HG03039 (cell line): ENCODE measurements around the gene ASCC3.
"Not testable (repeated sequence)": the region's sequence is repeated elsewhere in the genome, so short reads cannot be mapped to it uniquely, and the experiment has no call there.

Source experiments
- ATAC-seq: cut with Tn5 transposase; IDR thresholded peaks from one replicate; pipeline ENCODE4 v1.9.1; 2021; ENCODE audit warnings: mild to moderate bottlenecking, moderate library complexity; ENCODE audit not compliant: unreplicated experiment

Gene ASCC3

GRCh38 chr6:100670056-100670455, 211.1 kb downstream of the ASCC3 start:
- no peak for ATAC-seq

- peak; percentile 99 for ATAC-seq
Measured at GRCh38 chr6:100665041-100665380, 216.1 kb downstream of the ASCC3 start.

DNA sequence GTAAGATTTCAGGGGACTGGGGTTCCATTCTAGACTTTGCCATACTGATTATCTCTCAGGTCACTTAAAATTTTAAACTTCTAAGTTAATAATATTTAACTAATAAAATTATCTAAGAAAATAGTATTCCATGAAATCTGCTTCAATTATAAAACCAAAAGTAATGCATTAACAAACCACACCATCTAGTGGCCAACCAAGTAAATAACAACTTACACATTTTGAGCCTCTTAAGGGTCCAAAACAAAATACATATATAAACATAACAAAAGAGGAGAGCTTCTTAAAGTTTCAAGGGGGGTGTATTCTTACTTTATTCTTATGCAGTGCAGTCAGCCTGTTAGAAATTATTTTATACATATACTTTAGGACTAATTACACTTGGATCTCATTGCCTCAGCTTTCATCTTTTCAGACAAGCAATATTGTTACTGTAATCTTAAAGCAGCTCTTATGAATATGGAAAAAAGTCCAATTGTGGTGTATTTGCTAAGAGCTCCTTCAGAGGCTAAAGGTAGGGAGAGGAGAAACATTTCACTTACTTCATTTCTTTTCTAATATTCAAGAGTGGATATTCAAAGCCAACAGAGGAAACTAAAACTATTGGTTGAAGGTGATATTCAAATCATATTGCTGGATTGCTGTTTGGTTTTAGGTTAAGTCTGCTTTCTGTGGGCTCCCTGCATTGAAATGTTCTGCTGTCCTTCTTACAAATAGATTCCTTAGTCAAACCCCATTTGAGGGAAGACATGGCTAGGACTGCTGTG, 216.7 kb downstream of the ASCC3 start:
- peak; percentile 31 for ATAC-seq

GRCh38 chr6:100663219-100663863, 217.8 kb downstream of the ASCC3 start:
- no peak for ATAC-seq

DNA sequence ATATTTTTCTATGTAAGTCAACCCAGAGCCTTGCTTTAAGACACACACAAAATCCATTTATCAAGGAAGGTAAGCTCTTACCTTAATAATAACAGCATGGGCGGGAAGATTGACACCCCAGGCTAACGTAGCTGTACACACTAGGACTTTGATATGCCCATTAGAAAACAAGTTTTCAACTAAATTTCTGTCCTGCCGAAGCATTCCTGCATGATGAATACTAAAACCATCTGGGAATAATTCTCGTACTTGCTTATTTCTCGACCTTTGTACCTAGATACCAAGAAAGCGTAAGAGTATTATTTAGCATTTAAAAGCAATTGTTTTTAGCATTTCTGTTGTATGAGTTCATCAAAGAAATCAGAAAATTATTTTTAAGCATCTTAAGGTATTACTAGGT, 218.9 kb downstream of the ASCC3 start:
- ATAC-seq, result no peak

GRCh38 chr6:100658486-100658885, 222.6 kb downstream of the ASCC3 start:
- no peak for ATAC-seq

DNA sequence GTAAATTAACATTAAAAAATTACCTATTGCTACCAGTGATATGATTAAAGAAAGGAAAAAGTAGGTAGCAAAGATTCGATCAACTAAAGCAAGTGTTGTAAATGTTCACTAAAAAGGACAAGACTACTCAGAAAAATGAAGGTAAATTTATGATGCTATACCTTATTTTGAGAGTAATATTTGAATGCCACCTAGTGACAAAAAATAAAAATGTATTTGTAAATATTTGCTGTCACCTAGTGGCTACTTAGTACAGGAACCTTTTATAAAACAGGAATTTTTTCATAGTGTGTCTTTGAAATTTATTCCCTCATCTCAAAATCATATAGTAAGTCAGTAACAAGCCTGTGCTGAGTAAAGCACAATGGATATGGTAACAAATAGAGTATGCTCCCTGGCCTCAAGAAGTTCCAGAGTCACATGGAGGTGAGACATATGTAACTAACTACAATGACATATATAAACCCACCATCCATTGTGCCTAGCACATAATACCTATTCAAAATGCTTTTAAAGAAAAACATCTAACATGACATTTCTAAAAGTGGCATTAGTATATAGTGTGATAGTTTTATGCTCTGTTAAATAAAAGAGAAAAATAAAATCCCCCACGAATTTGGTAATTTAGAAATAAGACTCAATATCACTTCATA, 223.3 kb downstream of the ASCC3 start:
- no peak for ATAC-seq

DNA sequence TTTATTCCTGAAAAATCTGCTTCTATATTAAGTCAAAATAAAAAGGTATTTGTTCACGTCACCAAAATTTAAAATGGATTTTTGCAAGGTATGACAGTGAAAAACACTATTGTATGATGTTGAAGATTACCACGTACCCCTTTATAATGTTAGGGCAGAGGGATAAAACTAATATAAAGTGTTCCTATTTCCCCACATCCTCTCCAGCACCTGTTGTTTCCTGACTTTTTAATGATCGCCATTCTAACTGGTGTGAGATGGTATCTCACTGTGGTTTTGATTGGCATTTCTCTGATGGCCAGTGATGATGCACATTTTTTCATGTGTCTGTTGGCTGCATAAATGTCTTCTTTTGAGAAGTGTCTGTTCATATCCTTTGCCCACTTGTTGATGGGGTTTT, 240.0 kb downstream of the ASCC3 start:
- not testable (repeated sequence) for ATAC-seq

DNA sequence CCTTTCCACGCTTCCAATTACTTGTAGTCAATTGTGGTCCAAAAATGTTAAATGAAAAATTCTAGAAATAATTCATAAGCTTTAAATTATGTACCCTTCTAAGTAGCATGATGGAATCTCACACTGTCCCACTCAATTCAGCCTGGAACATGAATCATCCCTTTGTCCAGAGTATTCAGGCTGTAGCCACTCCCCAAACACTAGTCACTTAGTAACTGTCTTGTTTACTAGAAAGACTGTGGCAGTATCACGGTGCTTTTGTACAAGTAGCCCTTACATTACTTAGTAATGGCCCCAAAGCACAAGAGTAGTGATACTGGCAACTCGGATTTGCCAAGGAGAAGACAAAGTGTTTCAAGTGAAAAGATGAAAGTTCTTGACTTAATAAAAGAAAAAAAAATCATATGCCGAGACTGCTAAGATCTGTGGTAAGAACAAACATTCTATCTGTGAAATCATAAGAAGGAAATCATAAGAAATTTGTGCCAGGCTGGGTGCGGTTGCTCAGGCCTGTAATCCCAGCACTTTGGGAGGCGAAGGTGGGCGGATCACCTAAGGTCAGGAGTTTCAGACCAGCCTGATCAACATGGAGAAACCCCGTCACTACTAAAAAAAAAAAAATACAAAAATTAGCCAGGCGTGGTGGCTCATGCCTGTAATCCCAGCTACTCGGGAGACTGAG, 247.9 kb downstream of the ASCC3 start:
- no peak for ATAC-seq

DNA sequence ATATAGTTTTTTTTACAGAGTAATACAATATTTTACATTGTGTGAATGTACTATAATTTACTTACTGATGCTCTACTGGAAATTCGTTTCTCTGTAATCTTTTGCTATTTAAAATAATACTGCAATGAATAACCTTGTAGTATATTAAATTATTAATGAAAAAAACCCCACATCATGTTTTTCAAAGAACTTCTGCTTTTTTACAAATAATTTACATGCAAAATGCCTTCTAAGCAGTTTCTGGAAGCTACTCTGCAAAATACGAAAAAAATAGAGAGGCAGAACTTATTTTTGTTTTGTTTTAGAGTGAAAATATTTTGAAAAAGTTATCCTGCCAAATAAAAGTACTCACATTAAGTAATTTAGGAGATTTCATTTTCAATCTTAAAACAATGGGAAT, 250.6 kb downstream of the ASCC3 start:
- no peak for ATAC-seq

DNA sequence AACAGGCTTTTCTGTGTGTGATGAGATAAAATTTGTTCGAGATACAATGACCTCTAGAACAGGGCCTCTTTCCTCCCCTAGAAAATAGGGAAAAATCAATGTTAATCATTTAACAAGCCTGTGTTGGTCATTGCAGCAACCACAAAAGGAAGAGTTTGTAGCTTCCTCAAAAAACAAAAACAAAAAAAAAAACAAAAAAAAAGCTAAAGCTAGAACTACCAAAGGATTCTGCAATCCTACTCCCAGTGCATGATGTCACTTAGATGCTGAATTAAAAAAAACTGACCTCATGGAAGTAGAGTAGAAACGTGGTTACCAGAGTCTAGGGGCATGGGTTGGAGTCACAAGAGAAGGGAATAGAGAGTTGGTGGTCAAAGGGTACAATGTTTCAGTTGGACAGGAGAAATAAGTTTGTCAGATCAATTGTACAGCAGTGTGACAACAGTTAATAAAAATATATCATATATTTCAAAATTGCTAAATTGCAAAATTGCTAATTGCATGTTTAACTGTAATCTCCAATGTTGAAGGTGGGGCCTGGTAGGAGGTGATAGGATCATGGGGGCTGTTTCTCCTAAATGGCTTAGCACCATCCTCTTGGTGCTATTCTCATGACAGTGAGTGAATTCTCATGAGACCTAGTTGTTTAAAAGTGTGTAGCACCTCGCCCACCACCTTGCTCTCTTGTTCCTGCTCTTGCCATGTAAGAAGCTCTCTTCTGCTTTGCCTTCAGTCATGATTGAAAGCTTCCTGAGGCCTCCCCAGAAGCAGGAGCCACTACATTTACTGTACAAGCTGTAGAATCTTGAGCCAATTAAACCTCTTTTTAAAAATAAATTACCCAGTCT, 253.0 kb downstream of the ASCC3 start:
- ATAC-seq, result no peak

DNA sequence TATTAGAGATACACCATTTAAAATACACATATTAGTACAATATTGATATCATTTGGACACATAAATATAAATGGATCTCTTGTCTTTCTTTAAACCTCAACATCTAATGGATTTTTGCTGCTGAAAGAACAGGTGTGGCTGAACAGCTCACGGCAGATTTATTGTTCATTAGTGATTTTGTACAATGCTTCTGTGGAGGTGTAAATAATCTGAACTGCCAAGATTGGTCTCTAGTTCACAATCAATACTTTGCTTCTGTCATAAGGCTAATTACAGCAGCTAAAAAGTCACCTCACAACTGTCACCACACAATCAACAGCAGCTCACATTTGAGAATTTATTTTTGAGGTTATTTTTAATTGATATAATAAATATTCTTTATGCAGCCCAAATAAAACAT, 254.4 kb downstream of the ASCC3 start:
- ATAC-seq, result no peak

DNA sequence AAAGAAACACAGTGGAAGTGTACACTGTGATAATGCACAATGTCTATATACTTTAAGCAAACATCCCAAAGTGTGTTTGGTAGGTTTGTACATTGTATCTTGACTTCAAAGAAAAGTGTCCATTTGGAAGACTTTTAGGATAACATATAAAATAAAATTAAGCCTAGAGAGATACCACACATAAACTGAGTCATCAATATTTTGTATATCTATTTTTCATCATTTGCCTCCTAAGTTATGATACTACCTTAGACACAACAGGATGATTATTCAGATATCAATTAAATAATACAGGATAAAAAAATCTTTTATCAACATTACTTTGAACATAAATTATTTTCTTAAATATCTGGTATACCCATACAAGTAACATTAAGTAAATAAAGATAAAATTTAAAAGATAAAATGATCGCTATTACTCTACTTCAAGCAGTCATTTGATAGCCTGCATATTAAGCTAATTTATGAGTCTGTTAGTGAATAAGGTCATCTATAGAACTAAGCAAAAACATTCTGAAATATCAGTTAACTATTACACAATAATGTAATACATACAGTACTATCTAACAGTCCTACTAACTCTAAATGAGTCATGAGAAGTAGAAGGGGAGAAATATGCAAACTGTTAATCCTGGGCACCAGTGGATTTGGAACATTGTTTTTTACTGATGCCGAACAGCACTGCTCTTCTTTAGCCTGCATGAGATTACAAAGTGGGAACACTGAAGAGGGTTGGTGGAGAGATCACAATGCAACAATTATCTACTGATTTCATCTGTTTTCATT, 258.0 kb downstream of the ASCC3 start:
- no peak for ATAC-seq

DNA sequence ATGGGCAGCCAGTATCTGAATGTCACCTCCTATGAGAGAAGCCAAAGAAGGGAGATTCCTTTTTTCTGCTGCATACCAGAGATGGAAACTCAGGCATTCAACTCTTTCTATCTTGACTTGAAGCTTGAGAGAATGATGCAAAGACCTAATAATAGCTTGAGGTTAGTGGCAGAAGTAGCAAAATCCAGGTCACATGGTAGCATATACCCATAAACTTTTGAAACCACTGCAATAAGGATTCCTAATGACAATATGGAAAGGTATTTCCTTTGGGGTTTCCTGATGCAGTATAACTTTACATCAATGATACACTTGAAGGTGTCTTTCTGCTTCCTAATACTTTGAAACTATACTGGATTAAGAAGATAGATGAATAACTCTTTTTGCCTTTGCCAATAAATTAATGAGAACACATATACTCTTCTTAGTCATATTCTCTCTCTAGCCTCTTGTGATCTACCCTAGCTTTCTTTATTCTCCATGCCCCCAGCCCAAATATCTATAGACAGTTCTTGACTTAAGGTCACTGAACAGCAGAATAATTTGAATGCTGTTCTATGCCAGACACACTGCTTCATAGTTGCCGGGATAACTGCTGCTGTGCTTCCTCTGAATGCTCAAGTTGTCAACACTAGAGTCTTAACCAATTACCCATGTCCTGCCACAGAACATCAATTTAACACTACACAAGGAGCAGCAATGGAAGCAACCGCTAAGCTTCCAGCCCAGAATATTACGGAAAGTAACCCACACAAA, 260.9 kb downstream of the ASCC3 start:
- no peak for ATAC-seq

- ATAC-seq, result no peak
Measured at GRCh38 chr6:100618351-100618671, 262.8 kb downstream of the ASCC3 start.

DNA sequence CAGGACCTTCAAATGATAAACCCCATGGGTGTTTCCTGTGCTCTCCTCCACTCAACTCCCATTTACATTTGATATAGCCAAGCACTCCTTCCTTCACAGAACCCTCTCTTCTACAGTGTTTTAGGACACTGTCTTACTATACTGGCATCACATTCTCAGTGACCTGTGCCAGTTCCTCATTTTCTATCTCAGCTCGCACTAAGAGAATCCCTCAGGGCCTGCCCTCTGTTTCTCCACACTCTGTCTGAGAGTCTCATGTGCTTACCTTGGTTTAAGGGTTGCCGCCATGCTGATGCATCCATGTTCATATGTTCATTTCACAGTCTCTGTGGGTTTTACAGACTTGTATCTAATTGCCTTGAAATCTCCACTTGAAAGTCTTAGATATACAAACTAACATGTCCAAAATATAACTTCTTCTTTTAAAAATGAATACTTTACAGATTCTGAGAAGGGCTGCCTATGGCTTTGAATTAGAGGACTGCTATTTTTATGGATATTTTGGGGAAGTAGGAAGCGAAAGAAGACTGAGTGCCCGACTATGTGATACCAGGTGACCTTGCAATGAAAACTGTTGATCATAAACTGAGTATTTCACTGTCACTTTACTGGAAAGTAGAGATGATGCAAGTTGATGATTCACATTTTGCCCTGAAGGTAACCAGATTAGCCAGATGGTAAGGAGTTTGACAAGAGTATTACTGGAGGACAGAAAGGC, 263.3 kb downstream of the ASCC3 start:
- ATAC-seq, result no peak

GRCh38 chr6:100614933-100615332, 266.2 kb downstream of the ASCC3 start:
- no peak for ATAC-seq

DNA sequence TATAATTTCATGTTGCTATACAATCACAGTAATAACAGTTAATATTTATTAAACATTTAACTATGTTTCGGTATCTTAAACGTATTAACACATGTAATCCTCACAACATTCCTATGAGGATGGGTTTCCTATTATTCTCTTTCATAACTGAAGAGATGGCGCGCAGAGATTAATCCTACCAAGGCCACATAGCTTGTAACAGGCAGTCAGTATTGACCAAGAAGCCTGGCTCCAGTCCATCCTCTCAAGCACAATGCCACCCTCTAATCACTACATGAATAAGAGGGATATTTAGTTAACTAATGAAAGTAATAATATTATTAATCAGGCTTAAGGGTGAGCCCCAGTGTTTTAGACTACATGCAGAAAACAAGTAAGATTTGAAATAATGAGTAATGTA, 266.7 kb downstream of the ASCC3 start:
- ATAC-seq, result no peak

- ATAC-seq, result no peak
Measured at GRCh38 chr6:100613656-100614055, 267.5 kb downstream of the ASCC3 start.
